Spinal cord (tissue), 10 donors: ENCODE results near the gene SLAMF7. TPM values are rescaled to one million over a fixed set of nuclear protein-coding genes. Genes with fewer than 3 reads are reported as not detected.

ENCODE experiments used
- DNase-seq, 6 donors: peaks; one replicate each; pipeline versions ENCODE4 v3.0.0 to v3.0.0-alpha.2; 2013 to 2015; ENCODE audit warnings: low spot score in 6 of 6, low read depth in 4 of 6
- H3K27ac ChIP-seq: one replicate; pipeline ENCODE4 v1.5.1; 2013; ENCODE audit warnings: low read depth, low read length, control low read depth
- H3K27me3 ChIP-seq: one replicate; pipeline ENCODE4 v1.6.1; 2013; ENCODE audit warnings: low read length; ENCODE audit not compliant: control insufficient read depth, insufficient read depth
- H3K36me3 ChIP-seq: one replicate; pipeline ENCODE4 v1.6.1; 2013; ENCODE audit warnings: low read length; ENCODE audit not compliant: control insufficient read depth, insufficient read depth
- H3K4me1 ChIP-seq: one replicate; pipeline ENCODE4 v1.6.1; 2013; ENCODE audit warnings: low read length; ENCODE audit not compliant: control insufficient read depth, insufficient read depth
- H3K4me3 ChIP-seq: one replicate; pipeline ENCODE4 v1.5.1; 2013; ENCODE audit warnings: low read depth, low read length, control low read depth
- H3K9me3 ChIP-seq: one replicate; pipeline ENCODE4 v1.6.1; 2013; ENCODE audit warnings: low read length; ENCODE audit not compliant: control insufficient read depth, insufficient read depth
- WGBS: methylation state at CpG from one replicate; pipeline ENCODE4 v1.1.5; 2013; ENCODE audit warnings: missing lambda C conversion rate; ENCODE audit not compliant: insufficient coverage; 5-methylcytosine and 5-hydroxymethylcytosine counted together
- polyA plus RNA-seq, 2 donors: library from polyadenylated mRNA; unstranded; fragments of 120-200 nt; gene quantifications; one replicate each; pipeline ENCODE4 v1.2.1, GENCODE V29; 2013; ENCODE audit not compliant: insufficient read length in 2 of 2
- total RNA-seq, 2 donors: library from RNA; depleted of rRNA in 1 of 2; stranded (reverse); fragments of 120-200 nt in 1 of 2; fragments of >200 nt in 1 of 2; gene quantifications; one replicate each; pipeline versions ENCODE4 v1.2.3 to v1.2.4, GENCODE V29; 2013 to 2014
- donor health status: healthy.

SLAMF7 gene
- total and polyA plus RNA-seq, 4 donors, result 0.11 to 0.59 TPM; not detected in 2

GRCh38 chr1:160743266-160743665 is 4.2 kb downstream of the SLAMF7 start:
- H3K27ac ChIP-seq, result no peak overlapping the region
- H3K4me1 ChIP-seq, result no peaks in the 10 kb centered on the region
- whole genome bisulfite sequencing, result 80% methylated on average over 1 of the region's 3 CpGs
- no peak for DNase-seq
- H3K4me3 ChIP-seq, result no peak overlapping the region
- H3K36me3 ChIP-seq, result no peaks in the 10 kb centered on the region
- H3K9me3 ChIP-seq, result no peaks in the 10 kb centered on the region
- no peaks in the 10 kb centered on the region for H3K27me3 ChIP-seq

GRCh38 chr1:160744199-160744851 is 5.3 kb downstream of the SLAMF7 start:
- DNase-seq, result no peak
- Histone ChIP-seq H3K9me3 (no peaks in the 10 kb centered on the region), H3K27ac (no peak overlapping the region), H3K4me1 (no peaks in the 10 kb centered on the region), H3K27me3 (no peaks in the 10 kb centered on the region), H3K36me3 (no peaks in the 10 kb centered on the region), H3K4me3 (no peak overlapping the region)
- 88% methylated on average over 3 of the region's 7 CpGs for WGBS

- DNase-seq, result no peak
- Histone ChIP-seq H3K4me1 (no peaks in the 10 kb centered on the region), H3K9me3 (no peaks in the 10 kb centered on the region), H3K4me3 (no peak overlapping the region), H3K36me3 (no peaks in the 10 kb centered on the region), H3K27ac (no peak overlapping the region), H3K27me3 (no peaks in the 10 kb centered on the region)
- WGBS, result 60% methylated on average over 2 of the region's 5 CpGs
Observed at GRCh38 chr1:160744852-160745520, 5.9 kb downstream of the SLAMF7 start.

- WGBS, result no CpG with 5 or more reads among the region's 1 CpG
- H3K27me3 ChIP-seq, result no peaks in the 10 kb centered on the region
- no peaks in the 10 kb centered on the region for H3K9me3 ChIP-seq
- H3K27ac ChIP-seq, result no peak overlapping the region
- no peak overlapping the region for H3K4me3 ChIP-seq
- no peaks in the 10 kb centered on the region for H3K36me3 ChIP-seq
- no peak for DNase-seq
- no peaks in the 10 kb centered on the region for H3K4me1 ChIP-seq
Observed at GRCh38 chr1:160745551-160745950, 6.5 kb downstream of the SLAMF7 start.

- H3K27me3 ChIP-seq, result peaks cover 2% of the 10 kb centered on the region
- DNase-seq, result no peak
- H3K4me3 ChIP-seq, result no peak overlapping the region
- WGBS, result 80% methylated on average over 1 of the region's 7 CpGs
- H3K36me3 ChIP-seq, result no peaks in the 10 kb centered on the region
- H3K27ac ChIP-seq, result no peak overlapping the region
- H3K4me1 ChIP-seq, result no peaks in the 10 kb centered on the region
- H3K9me3 ChIP-seq, result no peaks in the 10 kb centered on the region
Observed at GRCh38 chr1:160746836-160747500, 7.9 kb downstream of the SLAMF7 start.

- Histone ChIP-seq H3K4me3 (no peak overlapping the region), H3K36me3 (no peaks in the 10 kb centered on the region), H3K27ac (no peak overlapping the region), H3K9me3 (no peaks in the 10 kb centered on the region), H3K4me1 (no peaks in the 10 kb centered on the region), H3K27me3 (peaks cover 2% of the 10 kb centered on the region)
- DNase-seq, result no peak
Observed at GRCh38 chr1:160747717-160748116, 8.7 kb downstream of the SLAMF7 start.

GRCh38 chr1:160748181-160748877 is 9.3 kb downstream of the SLAMF7 start:
- Histone ChIP-seq H3K27me3 (peaks cover 2% of the 10 kb centered on the region), H3K4me3 (no peak overlapping the region), H3K4me1 (no peaks in the 10 kb centered on the region), H3K27ac (no peak overlapping the region), H3K36me3 (no peaks in the 10 kb centered on the region), H3K9me3 (no peaks in the 10 kb centered on the region)
- no peak for DNase-seq
- WGBS, result 93% methylated on average over 5 of the region's 10 CpGs

GRCh38 chr1:160748878-160749269 is 9.8 kb downstream of the SLAMF7 start:
- Histone ChIP-seq H3K36me3 (no peaks in the 10 kb centered on the region), H3K4me3 (no peak overlapping the region), H3K4me1 (no peaks in the 10 kb centered on the region), H3K27ac (no peak overlapping the region), H3K9me3 (no peaks in the 10 kb centered on the region), H3K27me3 (peaks cover 2% of the 10 kb centered on the region)
- DNase-seq, result no peak
- WGBS, result no CpG with 5 or more reads among the region's 1 CpG

GRCh38 chr1:160750608-160751007 is 11.6 kb downstream of the SLAMF7 start:
- Histone ChIP-seq H3K4me3 (no peak overlapping the region), H3K9me3 (no peaks in the 10 kb centered on the region), H3K4me1 (no peaks in the 10 kb centered on the region), H3K36me3 (no peaks in the 10 kb centered on the region), H3K27me3 (peaks cover 2% of the 10 kb centered on the region), H3K27ac (no peak overlapping the region)
- no peak for DNase-seq
- WGBS, result 90% methylated on average over 2 of the region's 2 CpGs
